Astrocyte of the spinal cord (primary cell): ENCODE measurements around the gene HES7.
"Not testable (repeated sequence)": the region's sequence is repeated elsewhere in the genome, so short reads cannot be mapped to it uniquely, and the experiment has no call there.

Source experiments
- DNase-seq: peaks from one replicate; pipeline ENCODE4 v3.0.0; 2011; ENCODE audit warnings: low read depth, low spot score
- H3K4me3 ChIP-seq: 2 replicates; pipeline ENCODE4 v1.5.1; 2011; ENCODE audit warnings: low read depth, mild to moderate bottlenecking, low read length, moderate library complexity
- in situ Hi-C: cut with HindIII; loops from 2 replicates; pipeline ENCODE4 v1.10.0; 2017; ENCODE audit warnings: low sequenced_read_pairs
- TF ChIP-seq, protein P1 (sequence below): IDR thresholded peaks from 2 replicates; pipeline ENCODE4 v1.5.1; 2012; ENCODE audit warnings: low read depth, mild to moderate bottlenecking, low read length, inconsistent platforms

The HES7 gene

DNA sequence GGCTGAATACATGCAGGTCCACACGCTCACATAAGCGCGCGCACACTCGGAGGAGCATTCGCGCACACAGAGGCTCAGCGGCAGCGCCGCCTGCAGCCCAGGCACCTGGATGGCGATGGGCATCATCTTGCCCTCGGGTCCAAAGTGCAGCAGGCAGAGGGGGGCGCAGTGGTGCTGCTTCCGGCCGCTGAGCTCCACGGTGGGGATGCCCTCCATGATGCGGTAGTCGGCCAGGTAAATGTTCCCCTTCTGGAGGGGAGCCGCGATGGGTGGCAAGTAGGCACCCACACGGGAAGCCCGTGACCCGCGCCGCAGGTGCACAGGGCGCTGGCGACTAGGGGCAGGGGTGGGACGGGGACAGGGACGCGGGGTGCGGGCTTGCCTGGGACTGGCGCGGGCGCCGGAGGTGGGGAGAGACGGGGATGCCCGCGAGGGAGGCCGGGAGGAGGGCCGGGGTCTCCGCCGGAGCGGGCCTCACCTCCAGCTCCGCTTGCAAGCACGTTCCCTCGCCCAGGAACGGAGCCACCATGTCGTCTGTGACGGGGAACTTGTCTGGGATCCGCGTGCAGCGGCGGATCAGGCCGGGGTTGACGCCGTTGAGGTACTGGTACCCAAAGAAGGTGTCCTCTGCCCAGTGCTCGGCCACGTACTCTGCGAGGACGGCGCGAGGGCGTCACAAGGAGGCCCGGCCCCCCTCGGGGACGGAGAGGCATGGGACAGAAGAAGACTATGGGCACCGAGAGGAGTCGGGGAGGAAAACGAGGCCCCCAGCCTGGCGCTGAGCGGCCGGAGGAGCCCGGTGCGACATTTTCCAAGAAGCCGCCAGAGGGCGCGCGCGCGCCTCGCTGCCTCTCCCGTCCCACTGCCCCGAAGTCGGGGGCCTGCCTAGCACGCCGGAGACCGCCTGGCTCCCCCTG, 44.4 kb downstream of the HES7 start:
- TF ChIP-seq, protein P1, sequence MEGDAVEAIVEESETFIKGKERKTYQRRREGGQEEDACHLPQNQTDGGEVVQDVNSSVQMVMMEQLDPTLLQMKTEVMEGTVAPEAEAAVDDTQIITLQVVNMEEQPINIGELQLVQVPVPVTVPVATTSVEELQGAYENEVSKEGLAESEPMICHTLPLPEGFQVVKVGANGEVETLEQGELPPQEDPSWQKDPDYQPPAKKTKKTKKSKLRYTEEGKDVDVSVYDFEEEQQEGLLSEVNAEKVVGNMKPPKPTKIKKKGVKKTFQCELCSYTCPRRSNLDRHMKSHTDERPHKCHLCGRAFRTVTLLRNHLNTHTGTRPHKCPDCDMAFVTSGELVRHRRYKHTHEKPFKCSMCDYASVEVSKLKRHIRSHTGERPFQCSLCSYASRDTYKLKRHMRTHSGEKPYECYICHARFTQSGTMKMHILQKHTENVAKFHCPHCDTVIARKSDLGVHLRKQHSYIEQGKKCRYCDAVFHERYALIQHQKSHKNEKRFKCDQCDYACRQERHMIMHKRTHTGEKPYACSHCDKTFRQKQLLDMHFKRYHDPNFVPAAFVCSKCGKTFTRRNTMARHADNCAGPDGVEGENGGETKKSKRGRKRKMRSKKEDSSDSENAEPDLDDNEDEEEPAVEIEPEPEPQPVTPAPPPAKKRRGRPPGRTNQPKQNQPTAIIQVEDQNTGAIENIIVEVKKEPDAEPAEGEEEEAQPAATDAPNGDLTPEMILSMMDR, result peak; percentile 77
- peak overlapping the region; percentile 26 for H3K4me3 ChIP-seq
- peak; percentile 34 for DNase-seq
- in situ Hi-C loops, result no loop called here

- DNase-seq, in situ Hi-C loops, H3K4me3 ChIP-seq: not testable (repeated sequence)
These were observed 46.0 kb downstream of the HES7 start for GRCh38 chr17:8077939-8078338.

GRCh38 chr17:8076502-8077266, 47.2 kb downstream of the HES7 start:
- TF ChIP-seq, protein P1, result no peak
- in situ Hi-C loops, result no loop called here
- DNase-seq, result no peak
- H3K4me3 ChIP-seq, result no peak overlapping the region

GRCh38 chr17:8075574-8076342, 48.1 kb downstream of the HES7 start:
- in situ Hi-C loops, result no loop called here
- no peak overlapping the region for H3K4me3 ChIP-seq
- TF ChIP-seq, protein P1, result no peak
- DNase-seq, result no peak

DNA sequence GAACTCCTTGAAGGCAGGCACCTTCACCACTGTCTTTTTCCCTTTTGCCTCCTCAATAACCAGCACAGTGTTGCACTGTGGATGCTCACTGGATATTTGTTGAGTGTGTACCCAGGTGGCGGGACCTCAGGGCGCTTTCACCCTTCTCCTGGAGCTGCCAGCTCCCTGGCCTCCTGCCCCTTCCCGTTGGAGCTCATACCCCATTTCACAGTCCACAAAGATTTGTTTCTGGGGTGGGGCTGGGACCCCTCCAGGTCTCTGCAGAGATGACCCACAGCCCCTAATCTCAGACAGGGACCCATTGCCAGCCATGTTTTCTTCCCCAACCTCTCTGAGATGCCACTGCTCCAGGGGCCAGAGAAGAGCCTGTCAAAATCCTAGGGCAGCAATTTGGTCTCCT, 48.8 kb downstream of the HES7 start:
- DNase-seq, result no peak
- TF ChIP-seq, protein P1, result no peak
- in situ Hi-C loops, result no loop called here
- H3K4me3 ChIP-seq, result no peak overlapping the region

DNA sequence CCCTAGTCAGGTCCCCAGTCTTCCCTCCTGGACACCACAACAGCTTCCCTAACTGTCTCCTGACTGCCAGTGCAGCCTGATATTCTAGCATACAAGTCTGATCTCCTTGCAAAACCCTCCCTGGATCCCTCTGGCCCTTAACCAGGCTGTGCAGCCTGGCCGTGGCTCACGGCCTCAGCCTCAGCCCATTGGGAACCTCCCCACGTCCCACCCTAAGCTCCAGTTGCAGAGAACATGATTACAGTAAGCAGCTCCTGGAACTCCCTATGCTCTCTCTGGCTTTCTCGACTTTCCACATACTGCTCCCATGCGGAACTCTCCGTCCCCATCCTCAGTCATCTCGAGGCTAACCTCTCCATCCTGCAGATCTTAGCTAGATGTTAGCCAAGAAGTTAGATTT, 49.4 kb downstream of the HES7 start:
- no peak for DNase-seq
- TF ChIP-seq, protein P1, result no peak
- H3K4me3 ChIP-seq, result no peak overlapping the region
- in situ Hi-C loops, result no loop called here
